ENCODE results near the gene TAX1BP3.

GRCh38 chr17:3656353-3656752 is 12.0 kb downstream of the TAX1BP3 start:
- no peak for TF ChIP-seq CTCF (IDR thresholded peaks at IDR 0.05)
- no peak for TF ChIP-seq EP300 (IDR thresholded peaks at IDR 0.05)
- TF ChIP-seq POLR2A (IDR thresholded peaks at IDR 0.05), result no peak
- no peak for TF ChIP-seq POLR2AphosphoS5 (IDR thresholded peaks at IDR 0.05)

Measured in stomach (tissue), 4 donors.